RPMI7951 (cell line): Measurements from ENCODE around the gene PIK3AP1. TPM values are rescaled to one million over a fixed set of nuclear protein-coding genes. Genes with fewer than 3 reads are reported as not detected.
"Not testable (repeated sequence)": the region's sequence is repeated elsewhere in the genome, so short reads cannot be mapped to it uniquely, and the experiment has no call there.

Source experiments
- DNase-seq: peaks from one replicate; pipeline ENCODE4 v3.0.0-alpha.2; 2012; ENCODE audit warnings: low read depth
- total RNA-seq: library from RNA; depleted of rRNA; stranded (reverse); fragments of >200 nt; shearing (Covaris generic); gene quantifications from 2 replicates; pipeline ENCODE4 v1.2.3, GENCODE V29; 2014; rRNA removed

PIK3AP1 gene
- total RNA-seq, 1 experiment from 2014 or later = not detected

DNA sequence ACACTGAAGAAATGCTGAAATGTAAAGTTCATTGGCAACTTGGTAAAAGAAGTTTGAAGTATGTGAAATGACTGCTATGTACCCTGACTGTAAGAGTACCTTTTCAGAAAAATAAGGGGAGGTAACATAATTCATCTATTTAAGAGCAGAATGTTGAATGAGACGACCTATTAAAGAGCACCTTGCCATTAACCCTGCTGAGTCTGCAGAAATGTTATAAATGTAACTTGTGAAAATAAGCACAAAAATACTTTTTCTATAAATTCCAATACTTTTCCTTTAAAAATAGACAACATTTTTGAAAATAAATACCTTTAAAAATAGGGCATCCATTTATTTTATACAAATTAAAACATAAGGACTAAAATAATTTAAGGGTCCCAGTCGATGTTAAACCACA is 141.2 kb downstream of the PIK3AP1 start:
- DNase-seq = no peak

DNA sequence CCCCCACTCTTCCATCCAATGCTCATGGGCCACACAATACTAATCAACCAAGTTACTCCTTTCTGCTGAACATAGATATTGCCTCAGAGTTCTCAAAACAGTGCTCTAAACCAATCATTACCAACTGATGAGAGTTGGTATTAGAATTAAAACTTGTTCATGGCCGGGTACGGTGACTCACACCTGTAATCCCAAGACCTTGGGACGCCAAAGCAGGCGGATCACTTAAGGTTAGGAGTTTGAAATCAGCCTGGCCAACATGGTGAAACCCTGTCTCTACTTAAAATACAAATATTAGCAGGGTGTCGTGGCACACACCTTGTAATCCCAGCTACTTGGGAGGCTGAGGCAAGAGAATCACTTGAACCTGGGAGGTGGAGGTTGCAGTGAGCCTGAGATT is 141.7 kb downstream of the PIK3AP1 start:
- DNase-seq = no peak

DNA sequence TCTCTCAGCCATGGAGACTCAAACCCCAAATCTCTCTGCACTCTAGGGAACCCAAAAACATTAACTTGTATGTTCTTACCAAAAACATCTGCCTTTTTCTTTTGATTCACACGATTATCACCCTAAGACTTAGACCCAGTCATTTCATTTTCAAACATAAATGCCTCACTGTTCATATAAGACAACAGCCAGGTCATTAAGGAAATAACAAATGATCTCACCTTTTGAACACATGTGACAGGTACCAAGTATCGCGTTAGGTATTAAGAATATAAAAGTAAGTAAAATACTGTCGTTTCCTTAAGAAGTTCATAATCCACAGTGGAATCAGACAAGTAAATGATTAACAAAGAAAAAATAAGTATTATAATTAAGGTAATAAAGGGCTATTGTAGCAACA is 142.3 kb downstream of the PIK3AP1 start:
- no peak for DNase-seq

DNA sequence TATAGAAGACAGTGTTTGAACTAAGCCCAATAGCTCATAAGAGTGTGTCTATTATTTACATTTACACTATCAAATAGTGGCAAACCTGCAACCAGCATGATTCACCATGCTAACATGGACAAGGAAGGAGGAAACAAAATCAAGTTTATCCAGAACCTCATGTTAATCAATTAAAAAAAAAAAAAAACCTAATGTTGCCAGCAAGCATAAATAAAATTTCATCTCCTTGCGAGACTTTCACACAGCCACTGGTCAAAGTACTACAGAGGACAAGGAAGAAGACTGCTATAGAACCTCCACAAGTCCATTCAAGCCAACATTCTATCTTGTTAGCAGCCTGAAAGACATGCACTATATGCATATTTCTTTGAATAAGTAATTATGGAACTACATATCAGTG is 143.2 kb downstream of the PIK3AP1 start:
- DNase-seq = no peak

DNA sequence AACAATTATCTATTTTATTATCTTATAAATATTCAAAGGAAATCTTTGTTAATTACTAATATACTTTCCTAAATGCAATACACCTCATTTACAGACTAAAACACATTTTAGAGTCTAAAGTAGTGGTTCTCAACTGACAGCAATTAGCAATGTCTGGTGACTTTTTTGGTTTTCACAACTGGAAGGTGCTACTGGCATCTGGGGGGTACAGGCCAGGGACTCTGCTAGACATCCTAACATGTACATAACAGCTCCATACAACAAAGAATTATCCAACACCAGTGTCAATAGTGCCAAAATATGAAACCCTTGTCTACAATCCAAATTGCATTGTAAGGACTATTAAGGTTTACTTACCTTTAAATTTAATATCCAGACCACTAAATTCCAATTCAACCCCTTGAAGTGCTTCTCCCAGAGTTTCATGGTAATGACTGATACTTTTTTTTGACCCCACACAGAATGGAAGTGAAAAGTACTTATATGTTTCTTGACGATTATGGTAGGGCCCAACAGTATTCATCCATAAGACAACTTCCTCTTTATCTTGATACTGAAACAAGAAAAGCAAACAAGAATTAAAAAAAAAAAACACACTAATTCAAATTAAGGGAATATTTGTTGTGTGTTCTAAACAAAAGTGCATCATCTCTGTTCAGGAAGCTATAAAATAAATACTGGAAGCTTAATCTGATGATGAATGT is 143.9 kb downstream of the PIK3AP1 start:
- no peak for DNase-seq

DNA sequence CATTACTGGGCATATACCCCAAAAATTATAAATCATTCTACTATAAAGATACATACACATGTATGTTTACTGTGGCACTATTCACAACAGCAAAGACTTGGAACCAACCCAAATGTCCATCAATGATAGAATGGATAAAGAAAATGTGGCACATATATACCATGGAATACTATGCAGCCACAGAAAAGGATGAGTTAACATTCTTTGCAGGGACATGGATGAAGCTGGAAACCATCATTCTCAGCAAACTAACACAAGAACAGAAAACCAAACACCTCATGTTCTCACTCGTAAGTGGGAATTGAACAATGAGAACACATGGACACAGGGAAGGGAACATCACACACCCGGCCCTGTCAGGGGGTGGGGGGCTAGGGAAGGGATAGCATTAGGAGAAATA is 145.8 kb downstream of the PIK3AP1 start:
- not testable (repeated sequence) for DNase-seq

DNA sequence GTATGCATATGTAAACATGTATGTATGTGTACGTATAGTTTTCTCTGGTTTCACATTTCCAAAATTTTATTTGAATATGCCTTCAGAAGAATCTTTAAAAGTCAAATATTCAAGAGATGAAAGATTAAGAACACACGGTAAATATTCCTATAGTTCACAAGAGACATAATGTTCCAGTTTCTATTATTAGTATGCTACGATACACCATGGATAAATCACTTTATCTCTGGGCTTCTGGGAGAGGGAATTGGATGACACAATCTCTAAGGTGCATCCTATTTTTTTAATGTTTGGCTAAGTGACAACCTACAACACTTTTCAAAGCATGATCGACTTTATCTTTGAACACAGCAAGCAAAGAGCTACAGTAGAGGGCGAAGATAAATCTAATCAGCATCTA is 147.3 kb downstream of the PIK3AP1 start:
- DNase-seq = no peak

DNA sequence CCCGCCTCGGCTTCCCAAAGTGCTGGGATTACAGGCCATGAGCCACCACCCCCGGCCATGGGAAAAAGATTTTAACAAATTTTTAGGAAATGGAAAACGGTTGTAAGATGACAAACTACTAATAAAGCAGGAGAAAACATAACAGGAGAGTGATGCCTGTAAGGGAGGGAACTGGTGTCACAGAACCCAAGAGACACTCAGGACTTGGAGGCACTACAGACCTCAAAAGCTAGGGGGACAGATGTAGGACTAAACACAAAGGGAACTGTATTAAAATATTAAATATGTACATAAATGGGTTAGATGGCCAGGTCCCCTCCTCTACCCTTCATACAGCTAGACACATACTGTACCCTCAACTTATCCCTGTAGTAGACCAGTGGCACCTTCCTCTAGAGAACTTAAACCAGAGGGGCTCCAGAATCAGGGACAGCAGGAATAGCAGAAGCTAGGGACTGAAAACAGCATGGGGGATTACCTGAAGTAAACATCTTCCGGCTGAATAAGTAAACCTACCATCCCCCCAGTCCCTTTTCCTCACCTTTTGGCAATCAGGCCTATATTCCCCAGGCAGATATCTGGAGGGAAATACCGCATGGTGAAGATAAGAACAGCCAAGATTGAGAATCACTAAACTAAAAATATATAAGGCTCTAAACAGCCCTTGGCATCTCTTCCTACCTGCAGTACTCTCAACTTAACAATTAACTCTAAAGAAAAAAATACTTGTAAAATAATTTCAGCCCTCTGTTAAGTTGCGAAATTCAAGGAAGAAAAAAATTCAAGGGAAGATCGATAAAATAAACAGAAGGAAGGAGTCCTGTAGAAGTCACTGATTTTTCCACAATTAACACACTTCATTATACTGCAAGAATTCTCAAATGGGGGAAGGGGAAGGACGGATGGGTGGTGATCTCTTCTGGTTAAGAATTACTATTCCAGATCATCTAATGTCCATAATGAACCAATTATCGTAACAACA is 149.0 kb downstream of the PIK3AP1 start:
- no peak for DNase-seq

DNA sequence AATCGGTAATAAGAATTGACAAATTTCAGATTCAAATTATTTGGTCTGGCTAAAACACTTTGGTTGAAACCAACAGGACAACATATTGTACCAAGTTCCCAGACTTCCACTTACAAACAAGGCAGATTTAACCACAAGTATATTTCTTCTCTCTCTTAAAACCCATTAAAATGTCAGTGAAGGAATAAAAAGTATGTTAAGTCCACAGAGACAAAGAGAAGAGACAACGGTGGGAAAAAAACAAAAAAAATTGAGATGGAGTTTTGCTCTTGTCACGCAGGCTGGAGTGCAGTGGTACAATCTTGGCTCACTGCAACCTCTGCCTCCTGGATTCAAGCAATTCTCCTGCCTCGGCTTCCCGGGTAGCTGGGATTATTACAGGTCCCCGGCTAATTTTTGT is 149.8 kb downstream of the PIK3AP1 start:
- DNase-seq = no peak

DNA sequence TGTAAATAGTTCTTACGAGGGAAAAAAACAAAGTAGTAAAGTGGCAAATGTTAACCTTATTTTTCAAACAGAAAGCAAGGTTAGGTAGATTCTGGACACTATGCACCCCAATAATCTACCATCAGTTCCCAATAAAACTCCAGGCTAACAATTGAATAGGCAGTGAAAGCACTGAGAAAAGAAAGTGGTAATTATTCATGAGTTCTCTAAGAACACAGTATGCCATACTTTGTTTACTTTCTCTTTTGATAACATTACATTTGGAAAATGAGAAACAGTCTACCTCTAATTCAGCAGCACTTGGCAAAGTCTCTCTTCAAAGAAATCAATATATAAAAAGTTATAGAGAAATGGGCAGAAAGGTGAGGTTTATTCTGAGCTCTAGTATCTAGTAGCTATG is 151.9 kb downstream of the PIK3AP1 start:
- DNase-seq = no peak

DNA sequence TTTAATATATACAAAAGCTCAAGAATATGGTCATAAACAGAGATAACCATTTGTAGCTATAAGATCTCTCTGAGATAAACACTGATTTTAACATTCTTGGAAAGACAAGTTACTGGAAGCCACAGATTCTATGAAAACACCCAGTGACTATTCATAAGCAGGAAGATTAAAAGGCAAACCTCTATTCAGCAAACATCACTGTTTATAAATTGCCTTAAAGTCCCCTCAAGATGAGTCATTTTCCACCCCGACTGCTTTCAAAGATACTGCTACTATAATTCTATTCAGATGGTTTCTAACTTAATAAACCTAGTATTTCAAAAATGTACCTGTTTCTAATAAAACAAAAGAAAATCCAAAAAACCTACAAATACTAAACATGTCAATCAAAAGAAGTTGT is 154.5 kb downstream of the PIK3AP1 start:
- DNase-seq = peak; percentile 26

DNA sequence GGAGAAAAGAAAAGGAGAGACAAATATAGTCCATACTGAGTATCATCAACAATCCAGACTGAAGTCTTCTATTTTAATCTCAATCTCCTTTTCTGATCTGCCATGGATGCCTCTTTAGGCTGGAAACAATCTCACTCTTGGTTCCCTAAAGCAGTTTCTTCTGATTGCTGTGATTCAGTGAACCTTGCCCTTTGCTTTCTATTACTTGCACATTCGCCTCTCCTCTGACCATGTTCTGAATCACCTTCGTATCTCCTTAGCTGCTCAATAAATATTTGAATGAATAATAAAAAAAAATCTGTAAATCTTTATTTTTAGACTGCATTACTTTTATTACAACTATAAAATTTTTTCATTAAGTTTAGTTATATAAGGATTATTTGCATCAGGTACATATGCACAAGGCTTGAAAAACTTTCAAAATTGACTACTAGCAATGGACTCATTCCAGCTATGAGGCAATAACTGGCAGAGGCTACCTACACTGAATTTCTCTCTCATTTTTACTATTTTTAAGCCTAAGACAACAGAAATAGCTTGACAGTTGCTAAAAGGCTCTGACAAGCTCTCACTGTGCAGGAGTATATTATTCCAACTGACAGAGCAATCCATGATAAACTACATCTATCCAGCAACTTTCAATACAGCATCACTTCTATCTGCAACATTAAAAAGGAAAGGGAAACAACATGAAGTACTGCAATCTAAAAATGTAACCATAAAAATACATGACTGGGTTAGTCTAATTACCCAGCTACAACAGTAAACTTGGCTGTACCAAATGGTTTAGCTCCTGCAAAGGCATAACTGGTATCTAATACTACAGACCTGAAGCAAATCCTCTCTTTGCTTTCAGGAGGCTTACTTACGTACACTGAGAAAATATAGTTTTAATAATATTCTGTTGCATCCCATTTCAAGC is 159.1 kb downstream of the PIK3AP1 start:
- DNase-seq = no peak

DNA sequence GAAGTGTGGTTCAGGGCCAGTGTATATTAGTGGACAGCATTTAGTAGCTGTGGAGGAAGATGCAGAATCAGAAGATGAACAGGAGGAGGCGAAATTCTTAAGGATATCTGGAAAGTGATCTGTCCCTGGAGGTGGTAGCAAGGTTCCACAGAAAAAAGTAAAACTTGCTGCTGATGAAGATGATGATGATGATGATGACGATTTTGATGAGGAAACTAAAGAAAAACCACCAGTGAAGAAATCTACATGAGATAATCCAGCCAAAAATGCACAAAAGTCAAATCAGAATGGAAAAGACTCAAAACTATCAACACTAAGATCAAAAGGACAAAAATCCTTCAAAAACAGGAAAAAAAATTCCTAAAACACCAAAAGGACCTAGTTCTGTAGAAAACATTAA is 159.8 kb downstream of the PIK3AP1 start:
- DNase-seq = no peak

DNA sequence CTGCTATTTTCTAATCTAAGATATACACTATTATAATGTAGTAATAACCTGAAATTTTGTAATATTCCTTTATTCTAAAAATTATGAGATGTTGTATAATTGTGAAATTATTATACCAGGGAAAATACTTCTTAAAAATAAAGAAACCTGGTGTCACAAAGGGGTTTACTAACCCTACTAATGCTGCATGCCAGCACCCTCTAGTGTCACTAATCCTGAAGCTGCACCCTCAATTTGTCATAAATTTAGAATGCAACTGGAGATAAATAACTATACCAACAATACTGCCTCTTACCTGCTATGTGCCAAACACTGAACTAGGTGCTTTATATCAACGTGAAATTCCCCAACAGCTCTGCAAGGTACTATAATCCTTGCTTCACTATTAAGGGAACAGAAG is 164.3 kb downstream of the PIK3AP1 start:
- peak; percentile 2 for DNase-seq

DNA sequence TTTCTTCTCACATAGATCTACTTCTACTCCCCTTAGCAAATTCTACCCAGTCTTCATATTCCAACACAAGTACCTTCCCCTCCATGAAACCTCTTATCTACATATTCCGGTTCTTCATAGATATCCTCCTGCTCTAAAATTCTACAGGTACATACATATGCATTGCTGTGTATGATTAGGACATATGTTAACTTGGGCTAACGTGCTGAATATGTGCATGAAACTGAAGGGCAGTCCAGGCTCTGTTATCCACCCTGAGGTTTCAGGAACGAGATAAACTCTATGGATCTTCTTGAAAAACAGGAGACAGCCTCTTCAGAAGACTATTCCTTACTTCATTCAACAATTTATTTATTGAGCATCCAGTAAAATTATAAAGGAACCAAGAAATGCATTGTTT is 165.0 kb downstream of the PIK3AP1 start:
- no peak for DNase-seq

DNA sequence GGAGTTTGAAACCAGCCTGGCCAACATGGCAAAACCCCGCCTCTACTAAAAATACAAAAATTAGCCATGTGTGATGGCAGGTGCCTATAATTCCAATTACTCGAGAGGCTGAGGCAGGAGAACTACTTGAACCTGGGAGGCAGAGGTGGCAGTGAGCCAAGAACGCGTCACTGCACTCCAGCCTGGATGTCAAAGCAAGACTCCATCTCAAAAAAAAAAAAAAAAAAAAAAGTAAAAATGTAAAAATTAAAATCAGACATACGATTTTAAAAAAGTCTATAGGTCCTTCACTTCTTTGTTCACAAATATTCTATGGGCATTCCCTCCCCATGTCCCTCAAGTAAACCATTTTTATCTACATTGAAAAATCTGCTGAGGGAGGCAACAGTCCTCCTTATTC is 171.7 kb downstream of the PIK3AP1 start:
- peak; percentile 1 for DNase-seq

DNA sequence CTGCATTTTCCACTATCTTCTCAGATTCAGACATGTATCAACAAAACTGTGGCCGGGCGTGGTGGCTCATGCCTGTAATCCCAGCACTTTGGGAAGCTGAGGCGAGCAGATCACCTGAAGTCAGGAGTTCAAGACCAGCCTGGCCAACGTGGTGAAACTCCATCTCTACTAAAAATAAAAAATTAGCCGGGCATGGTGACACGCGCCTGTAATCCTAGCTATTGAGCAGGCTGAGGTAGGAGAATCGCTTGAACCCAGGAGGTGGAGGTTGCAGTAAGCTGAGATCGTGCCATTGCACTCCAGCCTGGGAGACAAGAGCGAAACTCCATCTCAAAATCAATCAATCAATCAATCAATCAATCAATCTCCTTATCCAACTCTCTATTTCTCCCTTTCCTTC is 174.8 kb downstream of the PIK3AP1 start:
- DNase-seq = not testable (repeated sequence)

Other genes starting within 250 kb of the PIK3AP1 start
- gene TLL2, start 206.6 kb downstream of the PIK3AP1 start, total RNA-seq = under 0.01 TPM in 1 of 2 replicates, not detected in the other
- 56.9 and 59.5 TPM in 2 replicates for gene TM9SF3, start 133.5 kb downstream of the PIK3AP1 start, total RNA-seq
- 7.4 and 13.0 TPM in 2 replicates for gene LCOR, start 111.8 kb upstream of the PIK3AP1 start, total RNA-seq